ENCODE measurements around the gene PIM3.
A peak's percentile ranks its signal among the peaks of the same experiment; 100 is the strongest.

The PIM3 gene

DNA sequence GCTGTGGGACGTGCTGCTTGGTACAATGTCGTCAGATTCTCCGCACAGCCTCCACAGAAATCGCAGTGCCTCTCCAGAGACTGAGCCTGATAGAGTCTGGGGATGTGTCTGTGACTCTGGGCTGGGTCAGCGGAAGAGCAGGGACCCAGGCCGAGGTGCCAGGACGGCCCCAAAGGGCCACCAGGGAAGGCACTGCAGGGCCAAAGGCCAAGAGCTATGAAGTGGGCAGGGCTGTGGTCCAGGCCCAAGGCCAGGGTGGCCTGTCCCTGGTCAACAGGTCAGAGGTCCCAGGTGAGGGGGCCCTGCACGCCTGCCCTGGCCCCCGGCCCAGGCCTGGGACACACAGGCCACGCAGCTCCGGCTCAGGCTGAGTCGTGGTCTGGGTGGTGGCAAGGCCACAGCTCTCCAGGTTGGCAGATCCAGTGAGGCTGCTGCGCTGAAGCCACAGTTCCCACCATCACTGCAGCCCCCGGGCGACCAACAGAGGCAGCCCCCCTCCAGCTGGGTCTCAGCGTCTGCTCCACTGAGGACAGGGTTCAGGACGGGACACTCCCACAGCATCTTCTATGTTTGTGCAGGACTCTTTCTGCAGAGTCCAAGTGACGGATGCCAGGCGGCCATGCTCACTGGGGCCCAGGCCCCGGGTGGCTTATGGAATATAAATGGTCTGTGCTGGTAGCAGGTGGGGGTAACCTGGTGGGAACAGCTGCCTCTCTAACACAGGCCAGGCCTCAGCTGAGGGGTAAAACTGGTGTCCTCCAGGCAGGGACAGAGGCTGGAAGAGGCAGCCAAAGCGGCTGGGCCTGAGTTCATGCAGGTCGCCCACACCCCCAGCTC is 4.8 kb upstream of the PIM3 start:
- DNase-seq (ENCODE audit: low read depth) = no peak

DNA sequence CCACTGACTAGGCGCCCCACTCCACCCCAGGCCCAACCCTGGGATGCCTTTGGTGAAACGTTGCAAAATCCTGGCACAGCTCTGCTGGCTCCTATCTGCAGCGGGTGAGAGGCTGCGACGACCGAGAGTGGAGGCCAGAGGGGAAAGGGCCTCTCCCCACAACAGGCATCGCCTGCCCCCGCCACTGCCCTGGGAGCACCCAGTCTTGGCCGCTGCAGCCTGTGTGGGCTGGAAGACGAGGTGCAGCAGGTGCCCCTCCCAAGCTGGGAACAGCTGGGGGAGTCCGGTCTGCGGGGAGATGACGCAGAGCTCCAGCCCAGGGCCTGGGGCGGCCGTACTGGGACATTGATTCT is 4.2 kb upstream of the PIM3 start:
- no peak for DNase-seq (ENCODE audit: low read depth)

DNA sequence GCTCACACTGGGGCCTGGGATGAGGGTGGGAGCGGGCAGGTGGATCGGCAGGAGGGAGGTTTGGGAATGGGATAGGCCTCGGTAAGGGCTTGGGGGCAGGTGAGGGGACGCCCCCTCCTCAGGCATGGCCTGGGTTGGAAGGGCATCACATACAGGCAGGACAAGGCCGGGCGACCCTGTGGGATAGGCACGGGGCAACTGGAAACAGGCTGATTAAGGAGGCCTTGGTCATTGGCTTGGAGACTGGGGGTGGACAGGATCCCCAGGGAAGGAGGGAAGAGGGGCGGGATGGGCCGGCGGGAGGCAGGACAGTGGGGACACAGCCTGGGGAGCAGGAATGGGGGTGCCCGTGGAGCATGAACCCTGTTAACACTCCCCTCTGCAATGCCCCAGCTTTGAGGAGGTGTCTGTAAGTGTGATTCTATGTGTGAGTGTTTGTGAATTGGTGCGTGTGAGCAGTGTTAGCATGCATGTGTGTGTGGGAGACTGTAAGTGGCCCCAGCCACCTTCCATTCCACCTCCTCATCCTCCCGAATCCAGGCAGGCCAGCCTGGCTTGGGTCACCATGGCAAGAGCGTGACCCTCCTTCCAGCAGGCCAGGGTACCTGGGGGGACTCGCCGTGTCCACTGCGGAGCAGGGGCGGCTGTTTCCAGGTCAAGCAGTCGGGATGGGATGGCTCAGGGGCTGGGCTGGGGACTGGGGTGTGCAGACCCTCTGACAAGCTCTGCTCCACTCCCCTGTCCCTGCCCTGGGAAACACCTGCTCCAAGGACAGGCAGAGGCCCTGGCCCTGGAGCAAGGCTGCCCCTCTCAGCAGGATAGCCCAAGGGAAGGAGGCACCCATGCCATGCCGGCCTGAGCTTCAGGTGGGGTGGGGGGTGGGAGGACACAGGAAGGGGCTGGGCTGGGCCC is 3.4 kb upstream of the PIM3 start:
- DNase-seq (ENCODE audit: low read depth) = no peak

DNA sequence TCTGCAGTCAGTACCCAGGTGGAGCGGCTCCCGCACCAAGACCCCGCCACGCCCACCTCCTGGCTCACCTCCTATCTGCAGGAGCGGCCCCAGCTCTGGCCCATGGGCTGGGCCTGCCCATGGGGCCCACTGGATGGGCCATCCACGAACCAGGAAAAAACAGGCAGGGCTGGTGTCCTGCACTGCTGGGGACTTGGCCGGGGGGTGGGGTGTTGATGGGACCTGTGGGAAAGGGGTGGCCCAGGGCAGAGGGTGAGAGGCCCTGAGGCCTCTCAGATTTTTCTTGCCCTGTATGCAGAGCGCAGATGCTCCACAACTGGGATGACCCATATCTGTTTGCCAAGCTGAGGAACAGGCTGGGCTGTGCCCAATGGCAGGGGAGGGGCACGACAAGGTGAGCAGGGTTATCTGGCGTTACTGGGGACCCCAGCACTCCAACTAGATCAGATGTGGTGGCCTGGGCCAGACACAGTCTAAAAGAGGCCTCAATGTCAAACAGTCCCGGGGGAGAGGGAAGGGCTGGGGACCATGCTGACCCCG is 2.7 kb upstream of the PIM3 start:
- DNase-seq (ENCODE audit: low read depth) = no peak

DNA sequence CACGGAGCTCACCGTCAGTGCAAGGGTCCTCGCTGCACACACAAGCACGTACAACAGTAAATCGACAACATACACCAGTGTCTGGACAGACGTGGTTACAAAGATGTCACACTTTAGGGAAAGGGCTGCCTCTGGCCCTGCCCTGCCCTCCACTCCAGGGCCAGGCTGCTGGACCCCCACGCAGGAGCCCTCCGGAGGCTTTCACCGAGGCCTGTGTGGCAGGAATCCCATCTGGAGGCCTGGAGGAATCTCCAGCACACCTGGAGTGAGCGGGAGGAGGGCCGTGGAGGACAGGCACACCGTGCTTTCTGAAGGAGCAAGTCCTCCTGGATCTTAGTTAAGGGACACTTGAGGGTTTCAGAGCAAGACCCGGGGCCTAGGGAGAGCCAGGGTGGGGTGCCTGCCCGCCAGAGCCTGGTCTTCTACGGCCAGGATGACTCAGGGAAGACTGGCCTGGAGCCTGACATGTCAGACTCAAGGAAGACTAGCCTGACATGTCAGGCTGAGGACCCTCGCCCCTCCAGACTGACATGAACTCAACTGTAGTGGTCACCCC is 2.1 kb upstream of the PIM3 start:
- no peak for DNase-seq (ENCODE audit: low read depth)

DNA sequence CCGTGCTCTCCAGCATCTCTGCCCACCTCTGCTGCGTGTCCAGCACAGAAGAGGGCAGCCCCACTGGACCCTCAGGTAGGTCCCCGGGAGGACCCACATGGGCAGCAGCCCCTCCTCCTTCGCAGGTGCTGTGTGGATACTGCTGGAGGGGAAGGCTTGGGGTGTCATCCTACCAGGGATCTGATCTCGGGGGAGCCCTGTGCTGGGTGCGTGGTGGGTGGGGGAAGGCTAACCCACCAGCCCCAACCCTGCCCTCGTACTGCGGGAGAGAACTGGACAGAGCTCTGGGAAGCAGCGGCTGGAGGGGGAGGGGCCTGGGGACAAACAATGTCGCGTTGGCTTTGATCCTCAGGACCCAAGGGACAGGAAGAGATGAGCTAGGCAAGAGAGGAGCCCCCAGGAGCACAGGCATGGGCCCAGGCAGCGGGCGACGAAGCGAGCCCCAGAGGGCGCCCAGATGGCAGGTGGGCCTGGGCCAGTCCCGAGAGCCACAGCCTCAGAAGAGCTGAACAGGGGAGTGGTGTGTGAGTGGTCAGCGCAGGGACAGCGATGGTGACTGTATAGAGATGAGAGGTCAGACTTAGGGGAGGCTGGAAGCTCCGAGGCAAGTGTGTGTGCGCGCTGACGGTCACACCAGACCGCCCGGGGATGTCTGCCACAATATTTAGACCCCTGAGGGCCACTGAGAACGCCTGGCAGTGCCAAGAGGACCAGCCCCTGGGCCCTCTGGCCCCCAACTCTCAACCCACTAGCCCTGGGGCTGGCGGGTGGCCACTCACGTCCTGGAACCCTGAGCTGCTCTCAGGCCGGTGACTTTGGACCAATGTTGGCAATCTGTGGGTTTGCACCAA is 1.4 kb upstream of the PIM3 start:
- no peak for DNase-seq (ENCODE audit: low read depth)

DNA sequence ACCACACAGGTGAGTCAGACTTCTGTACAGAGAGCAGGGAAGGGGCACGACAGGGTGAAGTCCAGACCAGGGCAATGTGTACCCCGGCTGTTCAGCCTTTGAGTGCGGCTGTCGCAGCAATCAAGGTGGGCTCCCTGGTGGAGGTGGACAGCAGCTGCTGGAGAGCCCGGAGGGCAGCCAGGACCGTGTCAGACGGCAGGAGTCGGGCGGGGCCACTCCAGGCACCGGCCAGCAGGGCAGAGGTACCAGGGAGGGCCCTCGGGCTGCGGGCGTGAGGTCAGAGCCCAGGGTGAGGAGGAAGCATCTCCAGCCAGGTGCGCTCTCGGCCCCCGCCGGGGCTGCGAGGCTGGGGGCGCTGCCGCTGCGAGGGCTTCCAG is 802 bp upstream of the PIM3 start:
- DNase-seq (ENCODE audit: low read depth) = no peak

DNA sequence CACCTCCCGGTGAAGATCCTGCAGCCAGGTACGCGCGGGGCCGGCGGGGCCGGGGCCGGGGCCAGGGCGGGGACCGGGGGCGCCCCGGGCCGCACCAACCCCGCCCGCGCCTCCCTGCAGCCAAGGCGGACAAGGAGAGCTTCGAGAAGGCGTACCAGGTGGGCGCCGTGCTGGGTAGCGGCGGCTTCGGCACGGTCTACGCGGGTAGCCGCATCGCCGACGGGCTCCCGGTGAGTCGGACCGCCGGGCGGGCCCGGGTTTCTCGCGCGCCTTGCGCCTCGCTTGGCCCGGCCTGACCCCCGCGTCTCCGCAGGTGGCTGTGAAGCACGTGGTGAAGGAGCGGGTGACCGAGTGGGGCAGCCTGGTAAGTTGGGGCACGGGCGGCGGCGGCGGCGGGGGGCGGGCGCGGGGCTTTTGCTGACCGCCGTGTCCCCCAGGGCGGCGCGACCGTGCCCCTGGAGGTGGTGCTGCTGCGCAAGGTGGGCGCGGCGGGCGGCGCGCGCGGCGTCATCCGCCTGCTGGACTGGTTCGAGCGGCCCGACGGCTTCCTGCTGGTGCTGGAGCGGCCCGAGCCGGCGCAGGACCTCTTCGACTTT is 531 bp downstream of the PIM3 start:
- no peak for DNase-seq (ENCODE audit: low read depth)

DNA sequence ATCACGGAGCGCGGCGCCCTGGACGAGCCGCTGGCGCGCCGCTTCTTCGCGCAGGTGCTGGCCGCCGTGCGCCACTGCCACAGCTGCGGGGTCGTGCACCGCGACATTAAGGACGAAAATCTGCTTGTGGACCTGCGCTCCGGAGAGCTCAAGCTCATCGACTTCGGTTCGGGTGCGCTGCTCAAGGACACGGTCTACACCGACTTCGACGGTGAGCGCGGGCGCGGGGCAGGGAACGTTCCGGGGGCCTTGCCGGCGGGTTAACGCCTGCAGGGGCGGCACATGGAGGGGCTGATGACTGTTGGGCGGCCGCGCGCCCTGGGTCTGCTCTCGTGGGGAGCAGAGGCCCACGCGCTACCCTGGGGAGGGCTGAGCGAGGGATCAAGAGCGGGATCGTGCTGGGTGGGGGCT is 1.0 kb downstream of the PIM3 start:
- DNase-seq (ENCODE audit: low read depth) = no peak

DNA sequence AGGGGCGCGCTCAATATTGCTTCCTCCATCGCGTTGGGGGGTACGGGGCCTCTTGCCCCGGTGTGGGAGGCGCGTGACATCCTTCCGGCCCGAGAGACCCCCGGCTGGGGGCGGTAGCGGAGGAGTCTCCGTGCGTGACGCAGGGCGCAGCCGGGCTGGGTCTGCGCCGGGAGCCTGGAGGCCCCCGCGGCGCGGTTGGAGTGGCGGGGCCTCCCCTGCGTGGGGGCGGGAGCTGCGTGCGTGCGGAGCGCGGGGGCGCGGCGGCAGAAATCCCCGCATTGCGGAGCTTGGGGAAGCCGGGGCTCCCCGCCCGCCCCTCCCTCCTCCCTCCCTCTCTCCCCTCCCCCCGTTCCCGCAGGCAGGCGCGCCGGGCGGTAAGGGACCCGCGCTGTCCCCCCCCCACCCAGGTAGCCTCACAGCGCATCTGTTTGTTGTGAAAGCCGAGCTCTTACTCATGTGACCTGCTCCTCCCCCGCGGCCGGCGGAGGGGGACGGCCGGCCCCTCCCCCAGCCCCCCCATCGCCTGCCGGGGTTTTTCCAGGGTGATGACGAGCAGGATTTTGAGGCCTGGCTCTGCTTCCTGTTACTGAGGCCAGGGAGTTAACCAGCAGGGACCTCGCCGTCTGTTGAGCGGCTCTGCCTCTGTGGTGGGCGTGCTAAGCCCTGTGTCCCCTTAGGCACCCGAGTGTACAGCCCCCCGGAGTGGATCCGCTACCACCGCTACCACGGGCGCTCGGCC is 1.6 kb downstream of the PIM3 start:
- DNase-seq (ENCODE audit: low read depth) = peak; percentile 80

DNA sequence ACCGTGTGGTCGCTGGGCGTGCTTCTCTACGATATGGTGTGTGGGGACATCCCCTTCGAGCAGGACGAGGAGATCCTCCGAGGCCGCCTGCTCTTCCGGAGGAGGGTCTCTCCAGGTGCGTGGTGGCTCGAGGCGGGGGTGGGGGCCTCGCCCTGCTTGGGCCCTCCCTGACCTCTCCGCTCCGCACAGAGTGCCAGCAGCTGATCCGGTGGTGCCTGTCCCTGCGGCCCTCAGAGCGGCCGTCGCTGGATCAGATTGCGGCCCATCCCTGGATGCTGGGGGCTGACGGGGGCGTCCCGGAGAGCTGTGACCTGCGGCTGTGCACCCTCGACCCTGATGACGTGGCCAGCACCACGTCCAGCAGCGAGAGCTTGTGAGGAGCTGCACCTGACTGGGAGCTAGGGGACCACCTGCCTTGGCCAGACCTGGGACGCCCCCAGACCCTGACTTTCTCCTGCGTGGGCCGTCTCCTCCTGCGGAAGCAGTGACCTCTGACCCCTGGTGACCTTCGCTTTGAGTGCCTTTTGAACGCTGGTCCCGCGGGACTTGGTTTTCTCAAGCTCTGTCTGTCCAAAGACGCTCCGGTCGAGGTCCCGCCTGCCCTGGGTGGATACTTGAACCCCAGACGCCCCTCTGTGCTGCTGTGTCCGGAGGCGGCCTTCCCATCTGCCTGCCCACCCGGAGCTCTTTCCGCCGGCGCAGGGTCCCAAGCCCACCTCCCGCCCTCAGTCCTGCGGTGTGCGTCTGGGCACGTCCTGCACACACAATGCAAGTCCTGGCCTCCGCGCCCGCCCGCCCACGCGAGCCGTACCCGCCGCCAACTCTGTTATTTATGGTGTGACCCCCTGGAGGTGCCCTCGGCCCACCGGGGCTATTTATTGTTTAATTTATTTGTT is 2.4 kb downstream of the PIM3 start:
- no peak for DNase-seq (ENCODE audit: low read depth)

DNA sequence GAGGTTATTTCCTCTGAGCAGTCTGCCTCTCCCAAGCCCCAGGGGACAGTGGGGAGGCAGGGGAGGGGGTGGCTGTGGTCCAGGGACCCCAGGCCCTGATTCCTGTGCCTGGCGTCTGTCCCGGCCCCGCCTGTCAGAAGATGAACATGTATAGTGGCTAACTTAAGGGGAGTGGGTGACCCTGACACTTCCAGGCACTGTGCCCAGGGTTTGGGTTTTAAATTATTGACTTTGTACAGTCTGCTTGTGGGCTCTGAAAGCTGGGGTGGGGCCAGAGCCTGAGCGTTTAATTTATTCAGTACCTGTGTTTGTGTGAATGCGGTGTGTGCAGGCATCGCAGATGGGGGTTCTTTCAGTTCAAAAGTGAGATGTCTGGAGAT is 3.1 kb downstream of the PIM3 start:
- DNase-seq (ENCODE audit: low read depth) = no peak

DNA sequence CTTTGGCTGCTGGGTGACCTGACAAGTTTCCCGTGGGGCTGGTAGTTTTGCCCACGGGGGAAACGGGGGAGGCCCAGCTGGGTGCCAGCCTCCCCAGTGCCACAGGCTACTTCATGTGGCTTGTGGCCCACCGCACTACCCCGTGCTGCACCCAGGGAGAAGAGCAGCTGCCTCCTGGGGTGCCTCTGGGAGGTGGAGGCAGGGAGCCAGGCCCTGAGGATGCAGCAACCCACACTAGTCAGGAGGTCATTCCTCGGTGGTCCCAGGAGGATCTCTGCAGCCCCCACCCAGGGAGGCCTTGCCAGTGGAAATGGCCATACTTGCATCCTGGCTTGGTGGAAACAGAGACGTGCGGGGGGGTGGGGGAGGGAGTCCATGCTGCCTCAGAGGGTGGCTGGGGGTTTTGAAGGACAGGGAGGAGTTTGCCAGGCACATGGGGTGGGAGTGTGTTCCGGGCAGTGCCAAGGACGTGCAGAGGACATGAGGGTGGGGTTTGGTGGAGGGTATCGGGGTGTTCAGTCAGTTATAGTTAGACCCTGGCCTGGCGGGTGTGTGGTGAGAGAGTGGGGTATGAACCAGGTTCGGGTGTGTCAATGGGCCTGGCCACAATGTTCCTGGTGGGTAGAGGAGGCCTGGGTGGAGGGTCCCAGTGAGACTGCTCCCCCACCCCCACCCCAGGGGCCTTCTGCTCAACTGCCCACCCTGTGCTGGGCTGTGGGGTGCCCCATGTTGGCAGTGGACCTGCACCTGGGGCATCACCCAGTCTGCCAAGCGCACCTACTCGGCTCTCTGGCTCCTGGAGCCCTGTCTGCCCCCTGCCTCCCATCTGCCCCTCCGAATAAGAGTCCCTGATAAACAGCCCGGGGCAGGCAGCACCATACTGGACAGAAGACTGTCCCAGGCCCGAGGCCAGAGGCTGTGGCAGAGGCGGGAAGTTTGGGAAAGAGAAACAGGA is 3.8 kb downstream of the PIM3 start:
- no peak for DNase-seq (ENCODE audit: low read depth)

DNA sequence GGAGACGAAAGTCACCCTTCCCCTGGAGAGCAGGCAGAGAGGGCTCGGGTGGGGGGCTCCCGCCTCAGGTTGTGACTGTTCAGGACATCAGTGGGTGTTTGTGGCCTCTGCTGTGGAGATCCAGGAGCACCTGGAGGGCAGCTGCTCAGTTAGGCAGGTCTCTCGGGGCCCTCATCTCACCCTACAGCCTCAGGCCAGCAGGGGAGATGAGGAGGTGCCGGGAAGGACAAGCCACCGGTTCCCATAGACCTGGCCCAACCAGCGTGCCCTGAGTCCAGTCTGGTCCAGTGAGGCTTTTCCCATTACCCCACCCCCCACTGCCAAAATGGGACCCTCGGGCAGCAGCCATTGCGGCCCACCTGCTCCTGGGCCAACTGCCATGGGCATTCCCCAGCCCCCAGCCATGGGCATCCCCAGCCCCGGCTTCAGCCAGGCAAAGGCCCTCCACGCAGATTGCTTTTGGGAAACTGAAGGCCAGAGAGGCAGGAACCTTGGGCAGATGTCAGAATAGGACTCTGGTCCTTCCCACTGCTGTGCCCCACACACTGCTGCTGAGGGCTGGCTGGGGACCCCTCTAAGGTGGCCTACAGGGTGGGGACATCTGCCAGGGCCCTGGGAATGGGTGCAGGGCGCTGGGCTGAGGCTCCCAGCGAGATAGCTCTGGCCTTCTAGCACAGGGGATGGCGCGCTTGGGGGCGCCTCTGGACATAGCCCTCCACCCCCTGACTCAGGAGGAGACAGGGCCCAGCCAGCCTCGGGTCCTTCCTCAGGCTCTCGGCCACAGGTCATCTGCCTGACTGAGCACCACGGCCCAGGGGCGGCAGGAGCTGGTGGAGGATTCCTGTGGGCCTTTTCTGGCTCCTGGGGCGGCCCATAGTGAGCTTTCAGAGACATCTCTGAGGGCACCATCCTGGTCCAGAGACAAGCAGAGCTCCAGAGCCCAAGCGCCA is 4.8 kb downstream of the PIM3 start:
- no peak for DNase-seq (ENCODE audit: low read depth)

DNA sequence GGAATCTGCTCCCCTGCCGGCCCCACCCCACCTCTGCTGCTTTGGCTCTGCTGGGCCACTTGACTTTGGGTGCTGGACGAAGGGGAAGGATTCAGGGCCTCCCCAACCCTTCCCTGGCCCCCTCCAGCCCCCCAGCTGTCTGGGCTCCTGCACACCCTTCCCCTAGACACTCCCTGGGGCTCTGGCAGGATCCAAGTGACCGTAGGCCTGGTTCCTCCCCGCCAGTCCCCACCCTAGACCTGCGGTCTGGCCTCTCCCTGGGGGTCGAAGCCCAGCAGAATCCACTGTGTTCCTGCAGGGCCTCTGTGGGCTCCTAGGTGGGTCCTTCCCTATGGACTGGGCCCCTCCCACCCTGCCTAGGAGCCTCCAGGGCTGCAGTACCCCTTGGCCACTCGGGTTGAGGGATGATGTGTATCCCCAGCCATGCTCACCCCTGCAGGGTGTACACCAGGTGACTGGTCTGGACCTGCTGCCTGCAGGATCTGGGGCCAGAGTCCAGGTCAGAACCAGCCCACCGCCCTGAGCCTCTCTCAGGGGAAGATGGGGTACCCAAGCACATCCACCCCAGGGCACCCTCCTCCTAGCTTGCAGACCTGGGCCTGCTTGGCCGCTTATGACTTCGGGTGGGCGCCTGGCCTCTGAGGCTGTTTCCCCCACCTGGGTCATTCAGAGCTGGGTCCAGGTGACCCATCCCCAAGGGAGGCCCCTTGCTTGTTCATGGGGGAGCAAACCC is 5.6 kb downstream of the PIM3 start:
- DNase-seq (ENCODE audit: low read depth) = no peak

All from stimulated activated CD8-positive, alpha-beta memory T cell treated with anti-CD3 and anti-CD28 coated beads, Interleukin-7, amount 100 ng/mL, for 24 hours (primary cell).